IPS-20b (cell line): Measurements from ENCODE around the gene NR3C1.

ENCODE experiments used
- H3K27ac ChIP-seq: one replicate; pipeline ENCODE4 v1.5.1; 2013; ENCODE audit warnings: low read length
- H3K27me3 ChIP-seq: 2 replicates; pipeline ENCODE4 v1.6.1; 2013; ENCODE audit warnings: mild to moderate bottlenecking, low read length, inconsistent platforms; ENCODE audit not compliant: insufficient read depth
- H3K36me3 ChIP-seq: 2 replicates; pipeline ENCODE4 v1.6.1; 2013; ENCODE audit warnings: low read depth, mild to moderate bottlenecking, inconsistent platforms, low read length, moderate library complexity; ENCODE audit not compliant: insufficient read depth
- H3K4me1 ChIP-seq: 2 replicates; pipeline ENCODE4 v1.6.1; 2013; ENCODE audit warnings: mild to moderate bottlenecking, control low read depth, inconsistent platforms, low read length, moderate library complexity; ENCODE audit not compliant: insufficient read depth
- H3K4me3 ChIP-seq: 2 replicates; pipeline ENCODE4 v1.5.1; 2013; ENCODE audit warnings: mild to moderate bottlenecking, low read length, inconsistent platforms
- H3K9ac ChIP-seq: 2 replicates; pipeline ENCODE4 v1.6.1; 2013; ENCODE audit warnings: low read depth, mild to moderate bottlenecking, inconsistent platforms, low read length, moderate library complexity
- H3K9me3 ChIP-seq: 2 replicates; pipeline ENCODE4 v1.6.1; 2013; ENCODE audit warnings: mild to moderate bottlenecking, low read depth, low read length, inconsistent platforms; ENCODE audit not compliant: insufficient read depth

Gene NR3C1

GRCh38 chr5:143395638-143396352 lies 7.7 kb downstream of the NR3C1 start:
- Histone ChIP-seq H3K9me3 (no peaks in the 10 kb centered on the region), H3K4me1 (peaks cover 61% of the 10 kb centered on the region), H3K36me3 (no peaks in the 10 kb centered on the region), H3K27me3 (peaks cover 21% of the 10 kb centered on the region; the same call in 1 of the 2 replicates), H3K27ac (peak overlapping the region; percentile 25), H3K4me3 (no peak overlapping the region), H3K9ac (no peak overlapping the region)

- Histone ChIP-seq H3K9ac (no peak overlapping the region), H3K27ac (no peak overlapping the region), H3K36me3 (no peaks in the 10 kb centered on the region), H3K4me3 (no peak overlapping the region), H3K27me3 (no peaks in the 10 kb centered on the region), H3K4me1 (peaks cover 41% of the 10 kb centered on the region), H3K9me3 (no peaks in the 10 kb centered on the region)
Measured at GRCh38 chr5:143393524-143393923, 10.0 kb downstream of the NR3C1 start.

- H3K4me3 ChIP-seq, result no peak overlapping the region
- no peaks in the 10 kb centered on the region for H3K27me3 ChIP-seq
- peaks cover 9% of the 10 kb centered on the region; the same call in 1 of the 2 replicates for H3K9me3 ChIP-seq
- no peaks in the 10 kb centered on the region for H3K36me3 ChIP-seq
- no peak overlapping the region for H3K27ac ChIP-seq
- H3K4me1 ChIP-seq, result peaks cover 19% of the 10 kb centered on the region
- no peak overlapping the region for H3K9ac ChIP-seq
Measured at GRCh38 chr5:143390941-143391340, 12.5 kb downstream of the NR3C1 start.

- Histone ChIP-seq H3K4me1 (peaks cover 13% of the 10 kb centered on the region; the same call in 1 of the 2 replicates), H3K4me3 (no peak overlapping the region), H3K27ac (no peak overlapping the region), H3K27me3 (no peaks in the 10 kb centered on the region), H3K9ac (no peak overlapping the region), H3K9me3 (peaks cover 15% of the 10 kb centered on the region), H3K36me3 (no peaks in the 10 kb centered on the region)
Measured at GRCh38 chr5:143390258-143390657, 13.2 kb downstream of the NR3C1 start.

GRCh38 chr5:143386725-143387124 lies 16.8 kb downstream of the NR3C1 start:
- Histone ChIP-seq H3K9ac (no peak overlapping the region), H3K9me3 (peaks cover 30% of the 10 kb centered on the region), H3K27me3 (no peaks in the 10 kb centered on the region), H3K4me3 (no peak overlapping the region), H3K4me1 (no peaks in the 10 kb centered on the region), H3K36me3 (no peaks in the 10 kb centered on the region), H3K27ac (no peak overlapping the region)

GRCh38 chr5:143384865-143385657 lies 18.4 kb downstream of the NR3C1 start:
- Histone ChIP-seq H3K9ac (no peak overlapping the region), H3K27ac (no peak overlapping the region), H3K9me3 (peaks cover 30% of the 10 kb centered on the region), H3K4me1 (no peaks in the 10 kb centered on the region), H3K36me3 (no peaks in the 10 kb centered on the region), H3K4me3 (no peak overlapping the region), H3K27me3 (no peaks in the 10 kb centered on the region)

- no peak overlapping the region for H3K27ac ChIP-seq
- H3K36me3 ChIP-seq, result no peaks in the 10 kb centered on the region
Measured at GRCh38 chr5:143383988-143384387, 19.5 kb downstream of the NR3C1 start.

GRCh38 chr5:143379606-143380005 lies 23.9 kb downstream of the NR3C1 start:
- Histone ChIP-seq H3K4me3 (no peak overlapping the region), H3K36me3 (no peaks in the 10 kb centered on the region), H3K9ac (no peak overlapping the region), H3K27me3 (no peaks in the 10 kb centered on the region), H3K9me3 (peaks cover 9% of the 10 kb centered on the region), H3K27ac (no peak overlapping the region), H3K4me1 (peaks cover 23% of the 10 kb centered on the region)

More at GRCh38 chr5:143383988-143384387, 19.5 kb downstream of the NR3C1 start:
- Histone ChIP-seq H3K9ac (no peak overlapping the region), H3K9me3 (peaks cover 30% of the 10 kb centered on the region), H3K4me1 (peaks cover 4% of the 10 kb centered on the region), H3K27me3 (no peaks in the 10 kb centered on the region), H3K4me3 (no peak overlapping the region)

GRCh38 chr5:143376911-143377813 lies 26.3 kb downstream of the NR3C1 start:
- Histone ChIP-seq H3K27me3 (no peaks in the 10 kb centered on the region), H3K36me3 (no peaks in the 10 kb centered on the region), H3K9me3 (no peaks in the 10 kb centered on the region), H3K27ac (no peak overlapping the region), H3K4me1 (peaks cover 23% of the 10 kb centered on the region), H3K9ac (no peak overlapping the region), H3K4me3 (no peak overlapping the region)

GRCh38 chr5:143376195-143376779 lies 27.2 kb downstream of the NR3C1 start:
- H3K27me3 ChIP-seq, result no peaks in the 10 kb centered on the region
- H3K4me3 ChIP-seq, result no peak overlapping the region
- no peak overlapping the region for H3K27ac ChIP-seq
- H3K9me3 ChIP-seq, result no peaks in the 10 kb centered on the region
- no peaks in the 10 kb centered on the region for H3K36me3 ChIP-seq
- no peak overlapping the region for H3K9ac ChIP-seq
- peaks cover 23% of the 10 kb centered on the region for H3K4me1 ChIP-seq
